Left ventricle myocardium inferior (tissue), 1 donor: Measurements from ENCODE around the gene ZNF524. TPM values are rescaled to one million over a fixed set of nuclear protein-coding genes. Genes with fewer than 3 reads are reported as not detected.

Source experiments
- DNase-seq: peaks from one replicate; pipeline ENCODE4 v3.0.0-alpha.2; 2020
- H3K27ac ChIP-seq: fragments of 200-600 bp; replicated peaks from 2 replicates; pipeline ENCODE4 v1.8.0; 2021
- H3K27me3 ChIP-seq: fragments of 200-600 bp; 2 replicates; pipeline ENCODE4 v1.8.0; 2021; ENCODE audit warnings: low read depth
- H3K36me3 ChIP-seq: fragments of 200-600 bp; 2 replicates; pipeline ENCODE4 v1.8.0; 2021
- H3K4me1 ChIP-seq: fragments of 200-600 bp; 2 replicates; pipeline ENCODE4 v1.8.0; 2021
- H3K4me3 ChIP-seq: fragments of 200-600 bp; 2 replicates; pipeline ENCODE4 v1.8.0; 2021; ENCODE audit warnings: mild to moderate bottlenecking, moderate library complexity
- H3K9me3 ChIP-seq: fragments of 200-600 bp; replicated peaks from 2 replicates; pipeline ENCODE4 v1.8.0; 2021
- intact Hi-C: fragments of 100-400 bp; cut with micrococcal nuclease; formaldehyde crosslinking; loops from one replicate; pipeline ENCODE4 v1.11.0; 2022
- total RNA-seq: library from RNA; stranded (reverse); fragmentation: NEBNext Ultra II Directional; extraction: Animal tissue kit (Norgen Biotek cat#: 25700); gene quantifications from one replicate; pipeline ENCODE4 v1.2.1, GENCODE V29; 2021
- TF ChIP-seq, protein P1 (sequence below): fragments of 200-600 bp; IDR thresholded peaks from 2 replicates; pipeline ENCODE4 v1.8.0; 2021; ENCODE audit warnings: antibody characterized with exemption, mild to moderate bottlenecking, borderline replicate concordance
- donor health status: DM: no; HTN: yes; CAD: no; lungs with severe emphysema.

The ZNF524 gene
- total RNA-seq, 1 donor from 2014 or later: 15.6 TPM

DNA sequence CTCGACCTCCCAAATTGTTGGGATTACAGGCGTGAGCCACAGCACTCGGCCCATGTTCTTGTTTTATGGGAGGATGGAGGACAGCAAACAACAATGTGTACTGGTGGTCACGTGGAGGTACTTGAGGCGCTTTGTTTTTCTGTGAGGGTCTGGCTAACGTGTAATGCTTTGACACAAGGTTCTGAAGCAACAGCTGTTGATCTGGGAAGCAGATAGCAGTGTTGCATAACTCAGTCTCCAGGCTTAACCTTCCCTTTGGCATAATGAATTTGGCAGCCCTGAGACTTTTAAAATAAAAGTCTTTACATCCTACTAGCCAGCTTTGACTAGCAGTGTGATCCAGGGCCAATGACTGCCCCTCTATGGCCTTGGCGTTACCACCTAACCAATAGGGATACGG, 33.8 kb downstream of the ZNF524 start:
- Histone ChIP-seq H3K36me3 (no peaks in the 10 kb centered on the region), H3K27me3 (no peaks in the 10 kb centered on the region), H3K4me3 (no peak overlapping the region), H3K9me3 (no peaks in the 10 kb centered on the region), H3K27ac (peak overlapping the region; percentile 98), H3K4me1 (peaks cover 49% of the 10 kb centered on the region)
- intact Hi-C loops: no loop called here
- TF ChIP-seq, protein P1, sequence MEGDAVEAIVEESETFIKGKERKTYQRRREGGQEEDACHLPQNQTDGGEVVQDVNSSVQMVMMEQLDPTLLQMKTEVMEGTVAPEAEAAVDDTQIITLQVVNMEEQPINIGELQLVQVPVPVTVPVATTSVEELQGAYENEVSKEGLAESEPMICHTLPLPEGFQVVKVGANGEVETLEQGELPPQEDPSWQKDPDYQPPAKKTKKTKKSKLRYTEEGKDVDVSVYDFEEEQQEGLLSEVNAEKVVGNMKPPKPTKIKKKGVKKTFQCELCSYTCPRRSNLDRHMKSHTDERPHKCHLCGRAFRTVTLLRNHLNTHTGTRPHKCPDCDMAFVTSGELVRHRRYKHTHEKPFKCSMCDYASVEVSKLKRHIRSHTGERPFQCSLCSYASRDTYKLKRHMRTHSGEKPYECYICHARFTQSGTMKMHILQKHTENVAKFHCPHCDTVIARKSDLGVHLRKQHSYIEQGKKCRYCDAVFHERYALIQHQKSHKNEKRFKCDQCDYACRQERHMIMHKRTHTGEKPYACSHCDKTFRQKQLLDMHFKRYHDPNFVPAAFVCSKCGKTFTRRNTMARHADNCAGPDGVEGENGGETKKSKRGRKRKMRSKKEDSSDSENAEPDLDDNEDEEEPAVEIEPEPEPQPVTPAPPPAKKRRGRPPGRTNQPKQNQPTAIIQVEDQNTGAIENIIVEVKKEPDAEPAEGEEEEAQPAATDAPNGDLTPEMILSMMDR: no peak
- no peak for DNase-seq

DNA sequence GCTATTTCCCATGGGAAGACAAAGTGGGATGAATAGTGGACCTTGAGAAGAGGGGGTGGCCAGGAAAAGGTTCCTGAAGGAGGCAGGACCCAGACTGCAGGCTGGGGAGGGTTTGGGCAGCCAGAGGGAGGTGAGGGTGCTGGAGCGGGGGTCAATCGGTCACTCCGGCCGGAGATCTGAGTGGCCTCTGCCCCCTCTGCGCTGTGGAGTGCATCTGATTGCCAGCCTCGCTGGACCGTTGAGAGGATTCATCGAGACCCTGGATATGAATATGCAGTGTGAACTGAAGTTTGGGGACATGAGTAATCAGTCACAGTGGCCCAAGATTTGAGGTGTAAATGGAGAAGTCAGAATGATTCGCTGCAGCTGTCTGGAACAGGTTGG, 35.2 kb downstream of the ZNF524 start:
- Histone ChIP-seq H3K36me3 (no peaks in the 10 kb centered on the region), H3K27me3 (no peaks in the 10 kb centered on the region), H3K4me1 (peaks cover 64% of the 10 kb centered on the region), H3K4me3 (peak overlapping the region; percentile 96), H3K27ac (peak overlapping the region; percentile 98), H3K9me3 (no peaks in the 10 kb centered on the region)
- TF ChIP-seq, protein P1: no peak
- no peak for DNase-seq
- intact Hi-C loops: no loop called here

DNA sequence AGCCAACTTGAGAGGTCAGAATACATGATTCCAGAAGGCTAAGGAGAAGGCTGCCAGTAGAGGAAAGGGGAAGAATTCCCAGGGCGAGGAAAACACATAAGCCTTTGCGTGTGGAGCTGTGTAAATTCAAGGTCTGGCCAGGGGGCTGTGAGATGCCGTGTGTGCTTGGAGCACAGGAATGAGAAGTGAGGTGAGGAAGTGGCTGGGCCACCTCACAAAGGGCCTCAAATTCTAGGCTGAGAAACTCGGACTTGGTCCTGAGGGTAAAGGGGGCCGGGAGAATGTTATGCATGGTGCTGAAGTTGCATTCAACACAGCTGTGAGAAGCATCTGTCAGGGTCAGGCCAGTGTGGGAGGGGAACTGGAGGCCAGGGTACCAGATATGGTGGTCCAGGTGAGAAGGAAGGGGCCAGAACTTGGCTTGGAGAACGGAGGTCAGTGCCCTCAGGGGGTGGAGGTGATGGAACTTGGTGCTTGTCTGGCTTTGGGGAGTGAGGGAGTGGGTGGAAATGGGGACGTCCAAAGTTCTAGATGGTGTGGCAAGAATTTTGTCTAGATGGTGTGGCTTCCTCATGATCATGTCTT, 35.9 kb downstream of the ZNF524 start:
- no peaks in the 10 kb centered on the region for H3K36me3 ChIP-seq
- DNase-seq: no peak
- intact Hi-C loops: no loop called here
- peaks cover 70% of the 10 kb centered on the region for H3K4me1 ChIP-seq
- H3K27me3 ChIP-seq: no peaks in the 10 kb centered on the region
- H3K27ac ChIP-seq: peak overlapping the region; percentile 98
- H3K9me3 ChIP-seq: no peaks in the 10 kb centered on the region
- TF ChIP-seq, protein P1: no peak
- peak overlapping the region; percentile 96 for H3K4me3 ChIP-seq

DNA sequence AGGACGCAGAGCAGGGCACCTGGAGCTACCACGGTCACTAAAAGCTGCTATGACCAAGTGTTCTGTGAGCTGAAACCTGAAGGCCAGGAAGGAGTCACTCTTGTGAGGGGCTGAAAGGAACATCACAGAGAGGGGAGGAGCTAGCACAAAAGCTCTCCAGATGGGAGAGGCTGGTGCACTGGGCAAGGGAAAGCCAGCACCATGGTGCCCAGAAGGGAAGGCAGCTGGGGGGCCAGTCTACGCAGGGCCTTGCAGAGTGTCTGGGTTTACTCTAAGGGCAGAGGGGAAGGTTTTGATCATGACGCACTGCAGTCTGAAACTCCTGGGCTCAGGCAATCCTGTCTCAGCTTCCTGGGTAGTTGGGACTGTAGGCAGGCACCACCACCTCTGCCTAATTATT, 36.6 kb downstream of the ZNF524 start:
- DNase-seq: no peak
- H3K27me3 ChIP-seq: no peaks in the 10 kb centered on the region
- H3K27ac ChIP-seq: no peak overlapping the region
- H3K4me3 ChIP-seq: peak overlapping the region; percentile 96
- intact Hi-C loops: no loop called here
- peaks cover 78% of the 10 kb centered on the region for H3K4me1 ChIP-seq
- TF ChIP-seq, protein P1: no peak
- H3K9me3 ChIP-seq: no peaks in the 10 kb centered on the region
- no peaks in the 10 kb centered on the region for H3K36me3 ChIP-seq

DNA sequence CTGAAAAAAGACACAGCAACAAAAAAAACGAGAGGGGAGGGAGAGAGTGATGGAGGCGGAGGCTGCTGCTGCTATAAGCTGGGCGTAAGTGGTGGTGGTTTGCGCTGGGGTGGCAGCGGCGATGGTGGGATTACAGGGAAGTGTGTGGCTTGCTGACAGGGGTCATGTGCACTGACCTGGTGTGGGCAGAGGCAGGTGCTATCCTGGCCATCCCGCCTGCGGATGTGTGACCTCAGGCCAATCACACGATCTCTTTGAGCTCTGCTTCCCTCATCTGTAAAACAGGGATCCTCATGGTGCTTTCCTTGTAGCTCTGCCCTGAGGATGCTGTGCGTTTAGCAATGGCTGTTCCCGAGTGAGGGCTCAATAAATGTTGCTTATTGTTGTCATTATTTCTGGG, 37.4 kb downstream of the ZNF524 start:
- intact Hi-C loops: no loop called here
- TF ChIP-seq, protein P1: no peak
- H3K4me3 ChIP-seq: no peak overlapping the region
- no peaks in the 10 kb centered on the region for H3K9me3 ChIP-seq
- DNase-seq: no peak
- H3K36me3 ChIP-seq: no peaks in the 10 kb centered on the region
- no peak overlapping the region for H3K27ac ChIP-seq
- peaks cover 85% of the 10 kb centered on the region for H3K4me1 ChIP-seq
- H3K27me3 ChIP-seq: no peaks in the 10 kb centered on the region
